ENCODE measurements around the gene IRF4.

Gene IRF4

DNA sequence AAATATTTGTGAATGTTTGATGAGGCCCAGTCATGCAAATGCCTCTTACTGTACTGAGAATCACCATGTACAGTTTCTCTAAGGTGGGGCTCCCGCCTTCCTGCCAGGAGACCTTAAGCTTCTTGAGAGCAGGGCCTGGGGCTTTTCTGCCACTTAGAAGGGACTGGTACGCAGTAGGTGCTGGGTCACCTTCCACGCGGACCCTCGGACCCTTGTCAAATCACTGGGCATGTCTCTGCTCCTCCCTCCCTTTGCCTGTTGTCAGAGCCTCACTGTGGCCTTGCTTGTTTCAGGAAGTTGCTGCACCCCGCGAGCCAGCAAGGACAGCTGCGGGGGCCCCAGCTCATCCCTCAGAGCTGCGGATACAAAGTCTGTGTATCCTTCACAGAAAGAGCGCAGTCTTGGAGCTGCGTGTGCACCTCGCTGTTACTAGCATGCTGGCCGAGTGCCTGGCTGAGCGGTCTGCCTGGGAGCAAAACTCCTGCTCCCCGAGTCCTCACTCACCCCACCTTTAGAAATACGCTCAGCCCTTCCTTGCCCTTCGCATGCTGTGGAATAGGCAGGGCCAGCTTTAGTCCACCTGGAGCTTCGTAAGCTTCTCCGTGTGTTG, 30.7 kb upstream of the IRF4 start:
- Histone ChIP-seq H3K27me3 (ENCODE audit: low read length) (no peaks in the 10 kb centered on the region), H3K27ac (ENCODE audit: low read depth, low read length) (no peak overlapping the region), H3K79me2 (ENCODE audit: insufficient read depth, low read length) (no peaks in the 10 kb centered on the region), H3K4me2 (ENCODE audit: low read depth, low read length, poor library complexity, severe bottlenecking) (no peak overlapping the region), H3K9me3 (ENCODE audit: insufficient read depth, low read length) (no peaks in the 10 kb centered on the region), H2AFZ (ENCODE audit: low read depth, low read length, severe bottlenecking) (no peak overlapping the region), H3K9ac (ENCODE audit: low read length) (no peak overlapping the region), H3K4me3 (ENCODE audit: insufficient read depth, low read length, poor library complexity, severe bottlenecking) (no peak overlapping the region), H4K20me1 (ENCODE audit: low read depth, low read length) (no peaks in the 10 kb centered on the region), H3K9me2 (replicated peaks; ENCODE audit: insufficient read depth, low read length) (no peaks in the 10 kb centered on the region), H3F3A (ENCODE audit: insufficient read depth) (0 out of 2 replicates have a peak, but pooled peaks cover 2% of the 10 kb centered on the region), H3K36me3 (ENCODE audit: low read length) (no peaks in the 10 kb centered on the region)
- TF ChIP-seq EZH2phosphoT487 (conservative IDR thresholded peaks at IDR 0.05; ENCODE audit: low read length): no peak
- TF ChIP-seq, protein P1, sequence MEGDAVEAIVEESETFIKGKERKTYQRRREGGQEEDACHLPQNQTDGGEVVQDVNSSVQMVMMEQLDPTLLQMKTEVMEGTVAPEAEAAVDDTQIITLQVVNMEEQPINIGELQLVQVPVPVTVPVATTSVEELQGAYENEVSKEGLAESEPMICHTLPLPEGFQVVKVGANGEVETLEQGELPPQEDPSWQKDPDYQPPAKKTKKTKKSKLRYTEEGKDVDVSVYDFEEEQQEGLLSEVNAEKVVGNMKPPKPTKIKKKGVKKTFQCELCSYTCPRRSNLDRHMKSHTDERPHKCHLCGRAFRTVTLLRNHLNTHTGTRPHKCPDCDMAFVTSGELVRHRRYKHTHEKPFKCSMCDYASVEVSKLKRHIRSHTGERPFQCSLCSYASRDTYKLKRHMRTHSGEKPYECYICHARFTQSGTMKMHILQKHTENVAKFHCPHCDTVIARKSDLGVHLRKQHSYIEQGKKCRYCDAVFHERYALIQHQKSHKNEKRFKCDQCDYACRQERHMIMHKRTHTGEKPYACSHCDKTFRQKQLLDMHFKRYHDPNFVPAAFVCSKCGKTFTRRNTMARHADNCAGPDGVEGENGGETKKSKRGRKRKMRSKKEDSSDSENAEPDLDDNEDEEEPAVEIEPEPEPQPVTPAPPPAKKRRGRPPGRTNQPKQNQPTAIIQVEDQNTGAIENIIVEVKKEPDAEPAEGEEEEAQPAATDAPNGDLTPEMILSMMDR (IDR thresholded peaks at IDR 0.05; ENCODE audit: insufficient read depth, low read length, poor library complexity, severe bottlenecking): no peak

DNA sequence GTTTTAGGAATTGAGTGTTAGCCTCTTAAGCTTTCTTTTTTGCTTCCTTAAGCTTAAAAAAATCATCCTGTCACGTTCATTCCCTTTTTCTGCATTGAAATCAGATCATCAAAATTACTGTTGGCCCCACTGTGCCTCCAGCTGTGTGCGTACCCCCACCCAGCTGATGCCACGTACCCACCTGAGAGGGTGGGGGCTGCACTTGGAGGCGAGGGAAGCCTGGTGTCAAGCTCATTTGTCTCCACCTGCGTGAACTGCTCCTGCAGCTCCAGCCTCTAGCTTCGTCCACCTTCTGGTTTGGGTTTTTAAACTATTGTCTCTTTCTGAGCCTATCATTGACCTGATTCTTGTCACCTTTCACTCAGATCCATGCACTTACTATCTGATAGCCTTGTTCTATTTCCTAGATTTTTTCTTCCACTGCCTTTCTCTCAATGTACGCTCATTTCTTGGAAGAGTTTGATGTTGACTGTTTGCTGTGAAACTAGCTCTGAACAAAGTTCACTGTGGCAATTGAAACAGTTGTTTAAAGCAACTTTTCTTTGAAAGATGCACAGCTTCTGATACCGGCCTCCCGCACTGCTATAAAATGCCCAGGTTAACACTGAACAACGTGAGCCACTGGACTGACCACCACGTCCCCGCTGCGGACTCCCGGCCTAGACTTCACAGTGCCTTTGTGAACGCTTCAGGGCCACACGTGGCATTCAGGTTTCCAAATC, 30.0 kb upstream of the IRF4 start:
- no peaks in the 10 kb centered on the region for H3K9me2 ChIP-seq (replicated peaks; ENCODE audit: insufficient read depth, low read length)
- H4K20me1 ChIP-seq (ENCODE audit: low read depth, low read length): no peaks in the 10 kb centered on the region
- no peak overlapping the region for H3K4me2 ChIP-seq (ENCODE audit: low read depth, low read length, poor library complexity, severe bottlenecking)
- no peak overlapping the region for H3K9ac ChIP-seq (ENCODE audit: low read length)
- no peaks in the 10 kb centered on the region for H3K79me2 ChIP-seq (ENCODE audit: insufficient read depth, low read length)
- H2AFZ ChIP-seq (ENCODE audit: low read depth, low read length, severe bottlenecking): no peak overlapping the region
- no peaks in the 10 kb centered on the region for H3K36me3 ChIP-seq (ENCODE audit: low read length)
- no peaks in the 10 kb centered on the region for H3F3A ChIP-seq (ENCODE audit: insufficient read depth)
- no peak overlapping the region for H3K27ac ChIP-seq (ENCODE audit: low read depth, low read length)
- TF ChIP-seq, protein P1 (IDR thresholded peaks at IDR 0.05; ENCODE audit: insufficient read depth, low read length, poor library complexity, severe bottlenecking): no peak
- TF ChIP-seq EZH2phosphoT487 (conservative IDR thresholded peaks at IDR 0.05; ENCODE audit: low read length): no peak
- H3K4me3 ChIP-seq (ENCODE audit: insufficient read depth, low read length, poor library complexity, severe bottlenecking): no peak overlapping the region
- no peaks in the 10 kb centered on the region for H3K9me3 ChIP-seq (ENCODE audit: insufficient read depth, low read length)
- no peaks in the 10 kb centered on the region for H3K27me3 ChIP-seq (ENCODE audit: low read length)

DNA sequence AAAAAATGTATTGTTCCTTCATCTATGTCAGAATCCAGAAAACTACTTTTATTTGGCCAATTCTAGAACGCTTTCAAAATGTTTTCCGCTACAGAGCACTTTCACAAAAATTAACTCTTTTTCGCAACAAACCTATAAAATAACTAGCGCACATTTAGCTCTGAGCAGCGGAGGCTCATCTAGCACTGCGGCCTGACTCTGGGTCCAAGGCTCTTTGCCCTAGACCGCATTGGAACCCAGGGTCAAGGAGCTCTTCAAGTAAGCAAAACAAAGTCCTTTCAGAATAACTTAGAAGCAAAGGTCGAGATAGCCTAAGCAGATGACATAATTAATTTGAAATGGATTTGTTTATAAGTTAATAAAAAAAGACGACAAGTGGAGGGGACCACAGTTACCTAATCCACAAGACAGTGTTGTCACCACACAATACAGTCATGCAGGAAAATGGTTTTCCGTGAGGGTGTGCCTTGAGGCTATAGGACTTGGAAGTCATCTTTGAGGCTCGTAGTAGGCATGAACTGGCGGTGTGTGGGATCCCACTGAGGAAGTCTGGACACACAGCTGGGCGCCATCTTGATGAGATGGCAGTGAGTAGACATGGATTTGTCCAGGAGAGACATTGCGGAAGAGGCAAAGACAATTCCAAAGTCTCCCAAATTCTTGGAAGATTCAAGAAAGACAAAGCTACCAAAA, 29.2 kb upstream of the IRF4 start:
- H2AFZ ChIP-seq (ENCODE audit: low read depth, low read length, severe bottlenecking): no peak overlapping the region
- no peaks in the 10 kb centered on the region for H4K20me1 ChIP-seq (ENCODE audit: low read depth, low read length)
- TF ChIP-seq, protein P1 (IDR thresholded peaks at IDR 0.05; ENCODE audit: insufficient read depth, low read length, poor library complexity, severe bottlenecking): no peak
- TF ChIP-seq EZH2phosphoT487 (conservative IDR thresholded peaks at IDR 0.05; ENCODE audit: low read length): no peak
- no peaks in the 10 kb centered on the region for H3K9me3 ChIP-seq (ENCODE audit: insufficient read depth, low read length)
- no peak overlapping the region for H3K9ac ChIP-seq (ENCODE audit: low read length)
- no peak overlapping the region for H3K4me3 ChIP-seq (ENCODE audit: insufficient read depth, low read length, poor library complexity, severe bottlenecking)
- no peaks in the 10 kb centered on the region for H3K79me2 ChIP-seq (ENCODE audit: insufficient read depth, low read length)
- no peaks in the 10 kb centered on the region for H3F3A ChIP-seq (ENCODE audit: insufficient read depth)
- no peaks in the 10 kb centered on the region for H3K9me2 ChIP-seq (replicated peaks; ENCODE audit: insufficient read depth, low read length)
- no peak overlapping the region for H3K4me2 ChIP-seq (ENCODE audit: low read depth, low read length, poor library complexity, severe bottlenecking)
- no peak overlapping the region for H3K27ac ChIP-seq (ENCODE audit: low read depth, low read length)
- no peaks in the 10 kb centered on the region for H3K36me3 ChIP-seq (ENCODE audit: low read length)
- H3K27me3 ChIP-seq (ENCODE audit: low read length): no peaks in the 10 kb centered on the region
